ENCODE data around the gene GATA5. TPM values are rescaled to one million over a fixed set of nuclear protein-coding genes. Genes with fewer than 3 reads are reported as not detected.

Gene GATA5
- polyA plus RNA-seq, 1 of the 3 experiments (the other 2 are of a cell fraction) = not detected

- no peak for DNase-seq
- TF ChIP-seq TEAD4 (IDR thresholded peaks at IDR 0.05; ENCODE audit: borderline replicate concordance, insufficient read depth) (no peak), MXI1 (IDR thresholded peaks at IDR 0.05; ENCODE audit: low read depth, low read length) (no peak), YY1 (IDR thresholded peaks at IDR 0.05; ENCODE audit: low read depth) (no peak), SIN3A (IDR thresholded peaks at IDR 0.05; ENCODE audit: borderline replicate concordance, low read depth, low read length) (no peak)
- Histone ChIP-seq H3F3A (replicated peaks; ENCODE audit: insufficient read depth) (no peaks in the 10 kb centered on the region), H3K9me2 (no peaks in the 10 kb centered on the region), H2AFZ (ENCODE audit: low read depth) (no peak overlapping the region), H3K27ac (ENCODE audit: low read depth in 2 of 2, low read length in 1 of 2) (no peak overlapping the region), H3K4me2 (no peak overlapping the region), H3K79me2 (ENCODE audit: insufficient read depth) (no peaks in the 10 kb centered on the region), H3K9me3 (no peaks in the 10 kb centered on the region), H4K20me1 (ENCODE audit: insufficient read depth) (no peaks in the 10 kb centered on the region), H3K9ac (no peak overlapping the region), H3K36me3 (replicated peaks in 1 of 2; ENCODE audit: control insufficient read depth in 1 of 2, insufficient read depth in 2 of 2, low read length in 1 of 2) (no peaks in the 10 kb centered on the region), H3K4me1 (ENCODE audit: control insufficient read depth in 1 of 2, insufficient read depth in 2 of 2, low read depth in 1 of 2, low read length in 1 of 2) (peaks cover 0 to 4% of the 10 kb centered on the region in 2 experiments; a peak in 1 of 4 replicates), H3K4me3 (ENCODE audit: low read depth in 2 of 2, low read length in 1 of 2) (no peak overlapping the region), H3K27me3 (ENCODE audit: insufficient read depth) (no peaks in the 10 kb centered on the region; the same call in 1 of the 2 replicates)
- 62% methylated on average over 6 of the region's 15 CpGs for WGBS (ENCODE audit: low lambda C conversion rate)
- POLR2A ChIA-PET = no interaction called here
- CTCF ChIA-PET = interaction anchor here (1.1 to 2.1 kb wide), 2 partner anchors 12 to 18 kb away, joined by 3 to 7 read pairs; no protein-coding TSS in a partner anchor
Measured at GRCh38 chr20:62517901-62518610, 42.3 kb upstream of the GATA5 start.

DNA sequence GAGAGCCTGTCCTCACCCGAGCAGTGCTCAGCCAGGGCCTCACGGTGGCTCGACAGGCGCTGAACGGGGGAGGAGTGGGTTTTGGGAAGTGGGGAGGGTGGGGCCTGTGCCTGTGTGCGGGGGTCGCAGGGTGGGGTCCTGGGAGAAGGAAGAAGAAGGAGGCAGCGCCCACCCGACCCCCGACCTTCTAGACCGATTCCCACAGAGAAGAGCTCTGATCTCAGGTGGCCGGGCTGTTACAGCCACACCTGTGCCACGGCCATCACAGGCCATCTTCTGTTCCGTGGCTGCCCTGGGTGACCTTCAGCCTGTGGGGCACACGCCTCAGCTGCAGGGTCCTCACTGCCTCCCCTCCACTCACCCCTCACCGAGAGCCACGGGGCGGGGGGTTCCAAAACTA is 41.4 kb upstream of the GATA5 start:
- H3K27me3 ChIP-seq (ENCODE audit: insufficient read depth) = no peaks in the 10 kb centered on the region; the same call in 1 of the 2 replicates
- CTCF ChIA-PET = interaction anchor here (2.1 kb wide), 1 partner anchor 17 kb away, joined by 7 read pairs; no protein-coding TSS in a partner anchor
- TF ChIP-seq MEF2A (IDR thresholded peaks at IDR 0.05; ENCODE audit: borderline replicate concordance, low read depth) (no peak), SIN3A (IDR thresholded peaks at IDR 0.05; ENCODE audit: borderline replicate concordance, low read depth, low read length) (no peak)

DNA sequence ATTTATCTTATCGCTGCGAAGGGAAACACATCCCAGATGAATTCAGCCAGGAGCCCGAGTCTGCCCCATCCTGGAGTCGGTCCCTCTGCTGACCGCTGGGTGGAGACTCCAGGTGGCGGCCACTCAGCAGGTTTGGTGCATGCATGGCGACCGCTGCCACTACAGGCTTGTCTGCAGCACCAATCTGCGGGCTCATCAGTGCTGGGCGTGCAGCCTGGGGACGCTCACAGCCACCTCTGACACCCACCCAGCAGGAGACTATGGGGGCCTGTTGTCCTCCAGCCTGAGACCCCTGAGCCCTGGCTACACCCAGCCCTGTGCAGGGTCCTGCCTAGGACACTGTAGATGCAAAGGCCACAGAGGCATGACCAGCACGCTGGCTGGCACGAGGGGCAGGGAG is 40.5 kb upstream of the GATA5 start:
- no peak for DNase-seq
- TF ChIP-seq JUND (IDR thresholded peaks at IDR 0.05) (no peak), CHD2 (IDR thresholded peaks at IDR 0.05; ENCODE audit: low read length, partially characterized antibody) (no peak), FOXJ3 (CRISPR knock-in tag; IDR thresholded peaks at IDR 0.05) (no peak), ELF1 (IDR thresholded peaks at IDR 0.05) (no peak), NRF1 (IDR thresholded peaks at IDR 0.05; ENCODE audit: low read depth, low read length) (no peak), MEF2A (IDR thresholded peaks at IDR 0.05; ENCODE audit: borderline replicate concordance, low read depth) (no peak), PBX3 (IDR thresholded peaks at IDR 0.05) (no peak)
- TF ChIP-seq, protein P1, sequence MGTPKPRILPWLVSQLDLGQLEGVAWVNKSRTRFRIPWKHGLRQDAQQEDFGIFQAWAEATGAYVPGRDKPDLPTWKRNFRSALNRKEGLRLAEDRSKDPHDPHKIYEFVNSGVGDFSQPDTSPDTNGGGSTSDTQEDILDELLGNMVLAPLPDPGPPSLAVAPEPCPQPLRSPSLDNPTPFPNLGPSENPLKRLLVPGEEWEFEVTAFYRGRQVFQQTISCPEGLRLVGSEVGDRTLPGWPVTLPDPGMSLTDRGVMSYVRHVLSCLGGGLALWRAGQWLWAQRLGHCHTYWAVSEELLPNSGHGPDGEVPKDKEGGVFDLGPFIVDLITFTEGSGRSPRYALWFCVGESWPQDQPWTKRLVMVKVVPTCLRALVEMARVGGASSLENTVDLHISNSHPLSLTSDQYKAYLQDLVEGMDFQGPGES (IDR thresholded peaks at IDR 0.05; ENCODE audit: low read depth, low read length) = no peak
- no peak overlapping the region for H3K27ac ChIP-seq (ENCODE audit: low read depth in 2 of 2, low read length in 1 of 2)
- H3K79me2 ChIP-seq (ENCODE audit: insufficient read depth) = no peaks in the 10 kb centered on the region
- no peaks in the 10 kb centered on the region for H3K9me3 ChIP-seq
- ChIA-PET CTCF (interaction anchor here (1.0 to 2.1 kb wide), 2 partner anchors 17 to 70 kb away, joined by 3 to 7 read pairs; no protein-coding TSS in a partner anchor), POLR2A (no interaction called here)
- H3K9me2 ChIP-seq = no peaks in the 10 kb centered on the region
- H4K20me1 ChIP-seq (ENCODE audit: insufficient read depth) = no peaks in the 10 kb centered on the region
- no peaks in the 10 kb centered on the region for H3K36me3 ChIP-seq (replicated peaks in 1 of 2; ENCODE audit: control insufficient read depth in 1 of 2, insufficient read depth in 2 of 2, low read length in 1 of 2)
- no peak overlapping the region for H3K4me2 ChIP-seq
- H3K27me3 ChIP-seq (ENCODE audit: insufficient read depth) = no peaks in the 10 kb centered on the region; the same call in 1 of the 2 replicates
- no peaks in the 10 kb centered on the region; a peak in 1 of 4 replicates for H3K4me1 ChIP-seq (ENCODE audit: control insufficient read depth in 1 of 2, insufficient read depth in 2 of 2, low read depth in 1 of 2, low read length in 1 of 2)
- no peak overlapping the region for H3K9ac ChIP-seq
- no peak overlapping the region for H2AFZ ChIP-seq (ENCODE audit: low read depth)
- WGBS (ENCODE audit: low lambda C conversion rate) = 59% methylated on average over 6 of the region's 13 CpGs
- no peak overlapping the region for H3K4me3 ChIP-seq (ENCODE audit: low read depth in 2 of 2, low read length in 1 of 2)
- no peaks in the 10 kb centered on the region for H3F3A ChIP-seq (replicated peaks; ENCODE audit: insufficient read depth)

More for the DNA sequence above, 41.4 kb upstream of the GATA5 start:
- POLR2A ChIA-PET = no interaction called here
- Histone ChIP-seq H3K4me3 (ENCODE audit: low read depth in 2 of 2, low read length in 1 of 2) (no peak overlapping the region), H4K20me1 (ENCODE audit: insufficient read depth) (no peaks in the 10 kb centered on the region), H3K79me2 (ENCODE audit: insufficient read depth) (no peaks in the 10 kb centered on the region), H3K4me1 (ENCODE audit: control insufficient read depth in 1 of 2, insufficient read depth in 2 of 2, low read depth in 1 of 2, low read length in 1 of 2) (no peaks in the 10 kb centered on the region; a peak in 1 of 4 replicates), H3K4me2 (no peak overlapping the region), H3K9me3 (no peaks in the 10 kb centered on the region), H3K27ac (ENCODE audit: low read depth in 2 of 2, low read length in 1 of 2) (no peak overlapping the region), H3K9me2 (no peaks in the 10 kb centered on the region), H2AFZ (ENCODE audit: low read depth) (no peak overlapping the region), H3K9ac (no peak overlapping the region), H3K36me3 (replicated peaks in 1 of 2; ENCODE audit: control insufficient read depth in 1 of 2, insufficient read depth in 2 of 2, low read length in 1 of 2) (no peaks in the 10 kb centered on the region), H3F3A (replicated peaks; ENCODE audit: insufficient read depth) (no peaks in the 10 kb centered on the region)
- 58% methylated on average over 13 of the region's 18 CpGs for WGBS (ENCODE audit: low lambda C conversion rate)
- no peak for DNase-seq
